IgD-negative memory B cell (primary cell): ENCODE results near the gene ATP5F1A. TPM values are rescaled to one million over a fixed set of nuclear protein-coding genes. Genes with fewer than 3 reads are reported as not detected.
A peak's percentile ranks its signal among the peaks of the same experiment; 100 is the strongest.
"Not testable (repeated sequence)": the region's sequence is repeated elsewhere in the genome, so short reads cannot be mapped to it uniquely, and the experiment has no call there.

ENCODE experiments used
- H3K27ac Mint-ChIP-seq, 3 donors: one replicate each; pipeline ENCODE4 v1.8.0; 2020 to 2022; ENCODE audit warnings: mild to moderate bottlenecking in 3 of 3, mixed read lengths in 3 of 3, moderate library complexity in 1 of 3
- H3K27me3 Mint-ChIP-seq: one replicate; pipeline ENCODE4 v1.8.0; 2021; ENCODE audit warnings: mixed read lengths
- H3K36me3 Mint-ChIP-seq: one replicate; pipeline ENCODE4 v1.8.0; 2020; ENCODE audit warnings: mild to moderate bottlenecking, mixed read lengths
- H3K4me1 Mint-ChIP-seq, 3 donors: one replicate each; pipeline ENCODE4 v1.8.0; 2020 to 2022; ENCODE audit warnings: mixed read lengths in 3 of 3, mild to moderate bottlenecking in 1 of 3
- H3K4me3 Mint-ChIP-seq, 4 donors: one replicate each; pipeline ENCODE4 v1.8.0; 2020 to 2022; ENCODE audit warnings: mild to moderate bottlenecking in 4 of 4, mixed read lengths in 4 of 4, moderate library complexity in 3 of 4
- H3K9me3 Mint-ChIP-seq, 3 donors: one replicate each; pipeline ENCODE4 v1.8.0; 2020 to 2021; ENCODE audit warnings: mixed read lengths in 3 of 3, mild to moderate bottlenecking in 1 of 3
- polyA plus RNA-seq: library from polyadenylated mRNA; unstranded; fragments of 300-500 nt; fragmentation: Illumina TruSeq; gene quantifications from one replicate; pipeline ENCODE4 v1.2.3, GENCODE V29; 2021

Gene ATP5F1A
- polyA plus RNA-seq, 1 donor from 2014 or later: 418 TPM

DNA sequence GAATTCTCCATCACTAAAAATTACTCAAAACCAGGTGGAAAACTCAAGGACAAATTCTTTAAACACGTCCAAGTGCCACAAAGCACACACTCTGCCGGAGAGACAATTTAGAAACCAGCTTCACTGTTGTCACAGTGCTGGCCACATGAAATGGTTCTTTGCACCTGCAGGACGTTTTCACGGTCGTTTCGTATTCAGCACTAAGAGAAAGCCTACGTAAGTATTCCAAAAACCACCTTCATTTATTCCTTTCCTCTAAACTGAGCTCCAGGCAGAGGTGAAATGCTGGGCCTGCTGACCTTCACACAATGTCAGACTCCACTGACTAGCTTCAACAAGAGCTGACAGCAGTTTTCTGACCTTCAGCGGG, 680 bp downstream of the ATP5F1A start:
- Mint-ChIP-seq H3K4me3 (peak overlapping the region; percentile 97 to 99 (median 99)), H3K4me1 (peaks cover 11 to 24% (median 18%) of the 10 kb centered on the region in 3 donors), H3K36me3 (no peaks in the 10 kb centered on the region), H3K27me3 (no peaks in the 10 kb centered on the region), H3K27ac (peak overlapping the region; percentile 95 to 99 (median 99)), H3K9me3 (no peaks in the 10 kb centered on the region)

DNA sequence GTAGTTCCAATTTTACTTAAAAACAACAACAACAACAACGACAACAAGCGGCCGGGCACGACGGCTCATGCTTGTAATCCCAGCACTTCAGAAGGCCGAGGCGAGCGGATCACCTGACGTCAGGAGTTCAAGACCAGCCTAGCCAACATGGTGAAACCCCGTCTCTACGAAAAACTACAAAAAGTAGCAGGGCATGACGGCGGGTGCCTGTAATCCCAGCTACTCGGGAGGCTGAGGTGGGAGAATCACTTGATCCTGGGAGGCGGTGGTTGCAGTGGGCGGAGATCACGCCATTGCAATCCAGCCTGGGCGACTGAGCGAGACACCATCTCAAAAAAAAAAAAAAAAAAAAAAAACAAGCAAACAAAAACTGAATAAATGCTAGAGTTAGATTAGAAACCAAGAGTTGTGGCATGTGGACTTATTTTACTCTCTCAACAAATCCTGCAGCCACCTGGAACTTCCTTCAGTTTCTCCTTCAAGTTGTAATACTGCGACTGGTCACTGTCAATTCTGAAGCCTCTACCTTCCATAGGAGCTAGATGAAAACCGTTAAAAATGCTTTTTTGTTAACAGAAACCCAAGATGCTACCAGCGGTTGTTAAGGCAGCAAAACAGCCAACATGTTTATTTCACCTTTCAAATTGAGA, 1.3 kb downstream of the ATP5F1A start:
- Mint-ChIP-seq H3K27me3 (no peaks in the 10 kb centered on the region), H3K4me3 (peak overlapping the region; percentile 97 to 99 (median 99)), H3K36me3 (no peaks in the 10 kb centered on the region), H3K9me3 (no peaks in the 10 kb centered on the region), H3K27ac (peak overlapping the region; percentile 95 to 99 (median 99)), H3K4me1 (peaks cover 11 to 24% (median 18%) of the 10 kb centered on the region in 3 donors)

DNA sequence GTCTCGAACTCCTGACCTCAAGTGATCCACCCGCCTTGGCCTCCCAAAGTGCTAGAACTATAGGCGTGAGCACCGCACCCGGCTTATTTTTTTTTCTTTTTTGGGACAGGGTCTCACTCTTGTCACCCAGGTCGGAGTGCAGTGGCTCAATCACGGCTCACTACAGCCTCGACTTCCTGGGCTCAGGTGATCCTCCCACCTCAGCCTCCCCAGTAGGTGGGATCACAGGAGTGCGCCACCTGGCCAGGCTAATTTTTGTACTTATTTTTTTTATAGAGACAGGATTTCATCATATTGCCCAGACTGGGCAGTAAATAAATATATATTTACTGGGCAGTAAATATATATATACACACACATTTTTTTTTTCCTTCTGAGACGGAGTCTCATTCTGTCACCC, 2.6 kb downstream of the ATP5F1A start:
- H3K27ac Mint-ChIP-seq: peak overlapping the region in 1 of 3 donors; percentile 11
- H3K4me1 Mint-ChIP-seq: peaks cover 12 to 30% (median 28%) of the 10 kb centered on the region in 3 donors
- no peaks in the 10 kb centered on the region for H3K9me3 Mint-ChIP-seq
- H3K36me3 Mint-ChIP-seq: peaks cover 6% of the 10 kb centered on the region
- H3K27me3 Mint-ChIP-seq: no peaks in the 10 kb centered on the region
- H3K4me3 Mint-ChIP-seq: peak overlapping the region in 2 of 4 donors; percentile 55 to 80

DNA sequence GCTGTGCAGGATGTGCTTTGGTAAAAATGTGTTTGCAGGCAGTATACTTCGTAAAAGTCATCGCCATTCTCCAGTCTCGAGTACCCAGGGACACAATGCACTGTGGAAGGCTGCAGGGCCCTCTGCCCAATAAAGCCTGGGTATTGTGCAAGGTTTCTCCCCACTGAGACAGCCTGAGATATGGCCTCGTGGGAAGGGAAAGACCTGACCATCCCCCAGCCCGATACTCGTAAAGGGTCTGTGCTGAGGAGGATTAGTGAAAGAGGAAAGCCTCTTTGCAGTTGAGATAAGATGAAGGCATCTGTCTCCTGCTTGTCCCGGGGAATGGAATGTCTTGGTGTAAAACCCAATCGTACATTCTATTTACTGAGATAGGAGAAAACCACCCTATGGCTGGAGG, 9.6 kb downstream of the ATP5F1A start:
- H3K4me3 Mint-ChIP-seq, H3K4me1 Mint-ChIP-seq, H3K9me3 Mint-ChIP-seq, H3K27me3 Mint-ChIP-seq, H3K27ac Mint-ChIP-seq: not testable (repeated sequence)
- H3K36me3 Mint-ChIP-seq: peaks cover 26% of the 10 kb centered on the region

DNA sequence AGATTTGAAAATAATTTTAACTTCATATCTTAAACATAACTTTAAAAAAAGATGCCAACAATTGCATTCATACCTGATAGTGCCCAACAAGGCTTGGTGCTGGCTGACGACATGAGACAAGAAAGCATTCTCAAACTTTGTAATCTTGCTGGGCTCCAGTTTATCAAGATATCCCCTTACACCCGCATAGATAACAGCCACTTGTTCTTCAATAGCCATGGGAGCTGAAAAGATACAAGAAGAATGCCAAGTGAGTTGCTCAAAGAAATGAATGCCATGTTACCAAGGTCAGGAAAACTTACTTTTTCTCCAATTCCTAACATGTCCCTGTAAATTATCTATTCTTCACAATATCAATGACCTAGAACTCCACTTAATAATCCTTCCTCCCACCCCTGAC, 13.7 kb downstream of the ATP5F1A start:
- Mint-ChIP-seq H3K9me3 (peaks cover 0 to 7% (median 1%) of the 10 kb centered on the region in 3 donors), H3K27me3 (no peaks in the 10 kb centered on the region), H3K4me1 (no peaks in the 10 kb centered on the region), H3K4me3 (no peak overlapping the region), H3K36me3 (peaks cover 18% of the 10 kb centered on the region), H3K27ac (no peak overlapping the region)

DNA sequence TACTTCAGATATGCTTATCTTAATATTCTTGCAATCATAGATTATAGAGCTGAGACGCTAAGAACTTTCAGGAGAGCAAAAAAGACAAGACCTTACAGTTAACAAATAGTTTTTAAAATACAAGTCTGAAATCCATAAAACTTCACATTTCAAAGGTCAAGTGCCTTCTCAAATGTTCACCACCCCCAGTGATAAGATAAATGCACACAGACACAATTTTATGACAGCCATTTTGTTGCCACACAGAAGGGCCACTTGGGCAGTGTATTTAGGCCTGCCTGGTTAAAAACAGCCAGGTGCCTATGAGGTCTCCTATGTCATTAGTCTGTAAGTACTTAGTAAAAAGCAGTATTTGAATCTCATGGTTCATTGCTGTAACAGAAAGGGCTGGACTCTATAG, 17.9 kb downstream of the ATP5F1A start:
- H3K9me3 Mint-ChIP-seq: no peaks in the 10 kb centered on the region
- no peaks in the 10 kb centered on the region for H3K4me1 Mint-ChIP-seq
- H3K36me3 Mint-ChIP-seq: peaks cover 7% of the 10 kb centered on the region
- H3K4me3 Mint-ChIP-seq: no peak overlapping the region
- no peaks in the 10 kb centered on the region for H3K27me3 Mint-ChIP-seq
- H3K27ac Mint-ChIP-seq: no peak overlapping the region

DNA sequence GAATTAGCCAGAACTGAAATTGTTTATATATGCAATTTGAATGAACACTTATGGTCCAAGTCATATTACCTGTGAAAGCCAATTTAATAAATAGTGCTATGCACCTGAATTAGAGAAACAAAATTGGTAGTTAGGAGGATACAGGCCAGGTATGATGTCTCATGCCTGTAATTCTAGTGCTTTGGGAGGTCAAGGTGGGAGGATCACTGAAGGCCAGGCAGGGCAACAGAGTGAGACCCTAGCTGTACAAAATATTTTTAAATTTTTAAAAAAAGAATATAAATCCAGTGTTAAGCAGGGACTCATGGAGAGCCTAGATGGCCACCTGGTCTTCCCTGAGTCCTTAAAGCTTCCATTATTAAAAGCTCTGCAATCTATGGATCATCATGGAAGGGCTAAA, 18.8 kb downstream of the ATP5F1A start:
- no peak overlapping the region for H3K4me3 Mint-ChIP-seq
- H3K36me3 Mint-ChIP-seq: peaks cover 7% of the 10 kb centered on the region
- H3K9me3 Mint-ChIP-seq: no peaks in the 10 kb centered on the region
- no peak overlapping the region for H3K27ac Mint-ChIP-seq
- no peaks in the 10 kb centered on the region for H3K4me1 Mint-ChIP-seq
- H3K27me3 Mint-ChIP-seq: no peaks in the 10 kb centered on the region

DNA sequence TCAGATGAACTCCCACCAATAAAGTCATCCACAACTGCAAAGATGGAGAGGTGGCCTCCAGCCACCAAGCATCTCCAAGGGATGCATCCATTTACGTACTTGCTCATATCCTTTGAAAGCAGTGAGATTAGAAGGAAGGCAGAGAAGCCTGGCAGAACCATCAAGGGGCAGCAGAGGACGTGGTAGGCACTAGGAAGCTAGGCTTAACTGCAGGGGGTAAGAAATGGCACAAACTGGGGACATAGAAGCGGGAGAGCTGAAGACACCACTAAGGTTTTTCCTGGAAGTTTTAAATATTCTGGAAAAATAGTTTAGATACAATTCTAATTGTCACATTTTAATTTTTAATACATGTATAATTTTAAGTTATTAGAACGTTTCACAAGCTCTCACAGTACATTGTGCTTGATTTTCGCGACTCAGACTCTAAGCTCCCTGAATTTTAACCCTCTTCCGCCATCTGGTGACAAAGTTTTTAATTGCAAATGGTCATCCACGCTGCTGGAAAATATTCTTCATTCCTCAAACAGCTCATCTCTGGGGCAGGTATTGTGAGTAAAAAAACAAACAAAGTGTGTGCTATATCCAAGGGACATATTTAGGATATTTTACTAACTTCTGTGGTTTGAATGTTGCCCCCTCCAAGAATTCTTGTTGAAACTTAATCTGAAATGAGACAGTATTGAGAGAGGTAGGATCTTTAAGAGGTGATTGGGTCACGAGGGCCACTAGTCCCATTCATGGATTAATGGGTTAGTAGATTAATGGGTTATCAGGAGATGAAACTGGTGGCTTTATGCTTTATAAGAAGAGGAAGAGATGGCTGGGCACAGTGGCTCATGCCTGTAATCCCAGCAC, 24.4 kb downstream of the ATP5F1A start:
- Mint-ChIP-seq H3K36me3 (no peaks in the 10 kb centered on the region), H3K4me1 (peaks cover 3 to 13% (median 6%) of the 10 kb centered on the region in 3 donors), H3K4me3 (peak overlapping the region in 1 of 4 donors; percentile 4), H3K9me3 (no peaks in the 10 kb centered on the region), H3K27me3 (peaks cover 15% of the 10 kb centered on the region), H3K27ac (no peak overlapping the region)

DNA sequence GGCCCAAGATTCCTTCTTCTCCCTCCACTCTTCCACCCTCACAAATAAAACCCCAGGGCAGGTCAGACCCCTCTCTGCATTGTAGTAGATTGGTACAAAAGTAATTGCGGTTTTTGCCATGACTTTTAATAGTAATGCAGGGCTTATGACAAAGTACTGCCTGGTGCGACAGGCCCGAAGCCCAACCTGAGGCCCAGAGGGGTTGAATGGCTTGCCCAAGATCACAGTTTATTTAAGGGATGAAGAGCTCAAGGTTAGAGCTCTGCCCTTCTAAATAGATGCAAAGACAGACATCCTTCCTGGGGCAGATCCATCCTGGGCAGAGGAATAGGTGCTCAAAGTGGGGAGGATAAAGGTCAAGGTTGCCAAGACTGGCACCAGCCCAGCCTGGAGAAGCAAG, 25.1 kb downstream of the ATP5F1A start:
- Mint-ChIP-seq H3K9me3 (no peaks in the 10 kb centered on the region), H3K36me3 (no peaks in the 10 kb centered on the region), H3K4me1 (peaks cover 3 to 13% (median 6%) of the 10 kb centered on the region in 3 donors), H3K4me3 (peak overlapping the region in 3 of 4 donors; percentile 57 to 89 (median 78)), H3K27ac (no peak overlapping the region), H3K27me3 (peaks cover 15% of the 10 kb centered on the region)

DNA sequence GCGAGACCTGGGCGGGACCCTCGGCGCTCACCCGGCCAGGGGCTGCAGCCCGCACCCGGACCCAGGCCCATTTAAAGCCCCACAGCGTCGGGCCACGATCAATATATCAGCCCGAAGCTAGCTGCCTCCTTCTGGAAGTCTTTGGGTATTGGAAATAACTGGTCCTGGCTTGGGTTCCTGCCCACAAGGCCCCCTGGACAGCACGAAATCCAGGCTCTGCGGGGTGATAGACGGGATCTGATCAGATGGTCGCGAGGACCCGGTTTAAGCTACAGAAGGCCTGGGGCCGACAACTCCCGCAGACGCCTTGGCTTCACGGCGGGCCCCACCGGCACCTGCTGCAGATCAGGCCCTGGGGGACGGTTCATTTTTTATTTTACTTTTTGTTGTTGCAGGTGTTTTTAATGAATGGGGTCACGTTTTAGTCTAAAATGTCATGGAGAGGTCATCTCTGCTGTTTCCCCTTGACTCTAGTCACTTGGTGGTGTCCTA, 25.7 kb downstream of the ATP5F1A start:
- peak overlapping the region; percentile 12 to 86 (median 68) for H3K4me3 Mint-ChIP-seq
- no peak overlapping the region for H3K27ac Mint-ChIP-seq
- H3K27me3 Mint-ChIP-seq: peaks cover 15% of the 10 kb centered on the region
- peaks cover 3 to 13% (median 6%) of the 10 kb centered on the region in 3 donors for H3K4me1 Mint-ChIP-seq
- no peaks in the 10 kb centered on the region for H3K9me3 Mint-ChIP-seq
- H3K36me3 Mint-ChIP-seq: no peaks in the 10 kb centered on the region

DNA sequence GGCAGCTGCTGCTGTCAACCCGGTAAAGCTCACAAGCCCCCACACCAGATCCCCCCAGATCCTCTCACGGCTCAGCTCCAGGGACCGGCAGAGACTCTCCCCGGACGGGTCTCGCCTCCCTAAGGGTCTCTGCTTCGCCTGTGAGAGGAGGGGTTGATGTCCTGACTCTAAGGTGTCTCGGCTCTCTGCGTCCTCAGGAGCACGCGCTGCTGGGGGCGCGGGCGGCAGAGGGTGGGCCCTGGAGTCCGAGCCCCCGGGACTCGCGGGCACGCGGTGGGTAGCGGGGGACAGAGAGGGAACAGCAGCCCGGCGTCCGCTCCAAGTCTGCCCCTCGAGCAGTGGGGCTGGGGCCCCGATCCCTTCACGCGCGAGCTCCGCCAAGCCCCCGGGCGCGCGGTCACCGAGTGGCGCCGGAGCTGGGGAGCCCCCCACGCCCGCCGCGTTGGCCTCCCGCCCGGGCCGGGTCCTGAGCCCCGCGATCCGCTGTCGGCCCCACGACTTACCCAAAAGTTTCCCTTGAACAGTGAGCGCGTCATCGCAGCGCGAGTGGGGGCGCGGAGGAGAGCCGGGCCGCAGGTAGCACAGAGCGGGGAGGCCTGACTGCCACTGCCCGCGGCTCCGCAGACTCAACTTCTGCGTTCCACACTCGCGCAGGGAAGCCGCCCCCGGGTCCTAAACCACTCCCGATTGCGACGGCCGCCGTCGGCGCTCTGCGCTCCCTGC, 26.3 kb downstream of the ATP5F1A start, which contains the start of gene PSTPIP2:
Gene PSTPIP2, minus strand, starts transcription at position 608 of the 723 bp plus-strand sequence. Its CDS starts 72 bp downstream, at position 536.
- Mint-ChIP-seq H3K36me3 (no peaks in the 10 kb centered on the region), H3K27ac (no peak within 1 kb of the TSS), H3K4me1 (peaks cover 3 to 13% (median 6%) of the 10 kb centered on the region in 3 donors), H3K27me3 (peaks cover 15% of the 10 kb centered on the region), H3K9me3 (no peaks in the 10 kb centered on the region), H3K4me3 (peak within 1 kb of the TSS; percentile 57 to 89 (median 81))

DNA sequence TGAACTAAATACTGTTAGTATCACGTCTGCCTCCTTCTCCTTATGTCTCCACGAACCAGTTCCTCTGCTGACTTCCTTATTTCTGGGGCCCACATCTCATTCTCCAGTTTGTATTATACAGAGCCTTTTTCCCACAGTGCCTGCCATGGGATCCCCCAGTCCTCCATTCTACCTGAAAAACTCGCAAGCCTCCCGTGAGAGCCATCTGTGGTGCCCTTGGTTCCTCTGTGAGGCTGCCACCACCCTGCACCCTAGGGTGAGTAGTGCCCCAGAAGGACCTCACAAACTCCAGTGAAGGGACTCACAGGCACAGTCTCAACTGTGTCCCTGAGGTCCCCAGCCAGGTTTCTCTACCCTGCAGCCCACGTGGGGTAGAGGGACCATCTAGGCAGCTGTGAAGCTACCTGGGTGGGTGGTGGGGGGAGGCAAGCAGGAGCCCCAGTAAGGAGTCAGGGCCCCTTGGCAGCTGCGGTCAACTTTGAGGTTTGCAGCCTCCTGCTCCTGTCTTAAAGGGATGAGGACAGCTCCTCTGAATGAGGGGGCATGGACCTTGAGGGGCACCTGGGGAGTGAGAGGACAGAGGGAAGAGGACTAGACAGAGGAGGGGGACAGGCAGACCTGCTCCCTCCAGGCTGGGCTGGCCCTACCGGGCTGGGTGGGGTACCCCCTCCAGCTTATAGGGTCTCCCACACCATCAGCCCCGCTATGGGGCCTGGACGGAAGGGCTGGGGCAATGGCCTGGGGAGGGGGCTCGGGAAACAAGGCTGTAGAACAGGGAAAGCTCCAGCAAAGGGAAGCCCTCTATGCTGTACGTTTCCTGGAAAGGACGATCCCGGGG, 27.1 kb downstream of the ATP5F1A start:
- no peaks in the 10 kb centered on the region for H3K9me3 Mint-ChIP-seq
- no peaks in the 10 kb centered on the region for H3K36me3 Mint-ChIP-seq
- peak overlapping the region in 2 of 4 donors; percentile 68 to 84 for H3K4me3 Mint-ChIP-seq
- H3K4me1 Mint-ChIP-seq: peaks cover 3 to 13% (median 6%) of the 10 kb centered on the region in 3 donors
- H3K27ac Mint-ChIP-seq: peak overlapping the region in 1 of 3 donors; percentile 78
- H3K27me3 Mint-ChIP-seq: peaks cover 15% of the 10 kb centered on the region

DNA sequence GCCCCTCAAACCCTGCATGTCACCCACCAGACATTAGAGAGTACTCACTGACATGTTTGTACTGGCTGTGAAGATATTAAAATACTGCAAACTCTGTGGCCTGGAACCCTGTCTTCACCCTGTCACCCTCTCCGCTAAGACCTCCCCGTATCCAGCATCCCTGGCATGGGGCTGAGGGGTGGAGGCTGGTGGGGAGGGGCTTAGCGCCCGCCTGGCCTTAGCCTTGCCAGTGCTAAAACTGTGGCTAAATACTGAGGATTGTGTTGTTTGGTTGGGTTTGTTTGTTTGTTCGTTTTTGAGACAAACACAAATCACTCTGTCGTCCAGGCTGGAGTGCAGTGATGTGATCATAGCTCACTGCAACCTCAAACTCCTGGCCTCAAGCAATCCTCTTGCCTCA, 27.9 kb downstream of the ATP5F1A start:
- Mint-ChIP-seq H3K27ac (no peak overlapping the region), H3K36me3 (no peaks in the 10 kb centered on the region), H3K4me3 (no peak overlapping the region), H3K4me1 (peaks cover 3 to 13% (median 6%) of the 10 kb centered on the region in 3 donors), H3K27me3 (peaks cover 15% of the 10 kb centered on the region), H3K9me3 (no peaks in the 10 kb centered on the region)

DNA sequence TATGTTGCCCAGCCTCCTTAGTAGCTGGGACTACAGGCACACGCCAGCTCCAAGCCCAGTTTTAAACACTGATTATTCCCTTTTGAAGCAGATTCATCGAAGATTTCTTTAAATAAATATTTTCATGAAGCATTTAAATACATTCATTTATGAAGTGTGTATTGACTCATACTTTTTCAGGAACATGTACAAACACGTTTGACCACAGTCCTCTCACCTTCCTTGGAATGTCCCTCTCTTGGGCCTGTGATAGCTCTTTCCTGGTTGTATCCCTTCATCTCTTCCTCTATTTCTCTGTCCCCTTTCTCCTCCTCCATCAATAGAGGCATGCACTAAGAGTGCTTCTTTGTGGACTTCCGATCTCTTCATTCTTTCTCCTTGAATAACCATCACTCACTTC, 28.6 kb downstream of the ATP5F1A start:
- Mint-ChIP-seq H3K4me1 (peaks cover 3 to 13% (median 6%) of the 10 kb centered on the region in 3 donors), H3K9me3 (no peaks in the 10 kb centered on the region), H3K27ac (no peak overlapping the region), H3K27me3 (peaks cover 15% of the 10 kb centered on the region), H3K4me3 (no peak overlapping the region), H3K36me3 (no peaks in the 10 kb centered on the region)
